ENCODE results near the gene IL17B.

Gene IL17B

GRCh38 chr5:149410721-149411432 lies 31.8 kb upstream of the IL17B start:
- no peak for DNase-seq (ENCODE audit: extremely low spot score)
- ChIA-PET POLR2A (no interaction called here), CTCF (interaction anchor here (0.9 to 1.6 kb wide), 2 partner anchors 28 to 39 kb away, joined by 3 to 7 read pairs; no protein-coding TSS in a partner anchor)
- TF ChIP-seq, protein P1, sequence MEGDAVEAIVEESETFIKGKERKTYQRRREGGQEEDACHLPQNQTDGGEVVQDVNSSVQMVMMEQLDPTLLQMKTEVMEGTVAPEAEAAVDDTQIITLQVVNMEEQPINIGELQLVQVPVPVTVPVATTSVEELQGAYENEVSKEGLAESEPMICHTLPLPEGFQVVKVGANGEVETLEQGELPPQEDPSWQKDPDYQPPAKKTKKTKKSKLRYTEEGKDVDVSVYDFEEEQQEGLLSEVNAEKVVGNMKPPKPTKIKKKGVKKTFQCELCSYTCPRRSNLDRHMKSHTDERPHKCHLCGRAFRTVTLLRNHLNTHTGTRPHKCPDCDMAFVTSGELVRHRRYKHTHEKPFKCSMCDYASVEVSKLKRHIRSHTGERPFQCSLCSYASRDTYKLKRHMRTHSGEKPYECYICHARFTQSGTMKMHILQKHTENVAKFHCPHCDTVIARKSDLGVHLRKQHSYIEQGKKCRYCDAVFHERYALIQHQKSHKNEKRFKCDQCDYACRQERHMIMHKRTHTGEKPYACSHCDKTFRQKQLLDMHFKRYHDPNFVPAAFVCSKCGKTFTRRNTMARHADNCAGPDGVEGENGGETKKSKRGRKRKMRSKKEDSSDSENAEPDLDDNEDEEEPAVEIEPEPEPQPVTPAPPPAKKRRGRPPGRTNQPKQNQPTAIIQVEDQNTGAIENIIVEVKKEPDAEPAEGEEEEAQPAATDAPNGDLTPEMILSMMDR (IDR thresholded peaks at IDR 0.05; ENCODE audit: control extremely low read depth, extremely low read depth, low read depth, missing control alignments) = no peak

DNA sequence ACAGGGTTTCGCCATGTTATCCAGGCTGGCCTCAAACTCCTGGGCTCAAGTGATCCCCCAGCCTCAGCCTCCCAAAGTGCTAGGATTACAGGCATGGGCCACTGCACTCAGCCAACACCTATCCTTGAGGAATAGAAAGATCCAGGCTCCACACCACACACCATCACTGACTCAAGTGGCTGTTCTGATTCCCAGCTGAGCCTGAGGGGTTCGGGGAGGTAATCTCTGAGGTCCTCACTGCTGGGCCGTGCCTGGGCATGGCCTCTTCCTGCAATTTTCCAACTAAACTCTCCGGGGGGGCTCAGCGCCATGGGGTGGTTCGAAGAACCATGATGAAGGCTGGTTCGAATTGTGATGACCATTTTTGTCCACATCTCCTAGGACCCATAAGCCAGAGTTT lies 31.0 kb upstream of the IL17B start:
- TF ChIP-seq, protein P1 (IDR thresholded peaks at IDR 0.05; ENCODE audit: control extremely low read depth, extremely low read depth, low read depth, missing control alignments) = no peak
- CTCF ChIA-PET = interaction anchor here (1.6 kb wide), 1 partner anchor 27 kb away, joined by 7 read pairs; no protein-coding TSS in a partner anchor
- no peak for DNase-seq (ENCODE audit: extremely low spot score)
- POLR2A ChIA-PET = no interaction called here

DNA sequence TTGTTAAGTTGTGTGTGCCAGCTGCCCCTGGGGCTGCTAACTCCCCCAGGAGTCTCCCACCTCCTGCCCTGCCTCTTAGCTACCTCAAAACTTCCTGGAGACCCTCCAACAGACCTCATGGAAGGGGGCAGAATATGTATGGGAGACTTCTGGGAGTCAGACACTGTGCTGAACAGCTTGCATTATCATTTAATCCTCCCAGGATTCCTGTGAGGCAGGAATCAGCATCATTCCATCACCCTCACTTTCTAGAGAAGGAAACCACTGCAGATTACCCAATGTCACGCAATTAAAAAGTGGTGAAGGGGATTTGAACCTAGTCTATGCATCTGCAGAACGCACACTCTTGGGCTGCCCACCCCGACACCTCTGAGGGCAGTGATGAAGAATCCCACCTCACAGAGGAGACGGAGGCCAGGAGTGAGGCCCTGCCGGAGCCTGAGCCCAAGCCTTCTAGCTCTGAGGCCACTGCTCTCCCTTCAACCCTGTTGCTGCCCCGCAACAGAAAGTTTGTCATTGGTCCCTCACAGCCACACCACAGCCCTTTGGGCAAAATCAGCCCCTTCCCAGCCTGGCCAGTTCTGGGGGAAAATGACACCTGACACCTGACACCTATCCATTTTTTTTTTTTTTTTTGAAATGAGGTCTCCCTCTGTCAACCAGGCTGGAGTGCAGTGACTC lies 30.3 kb upstream of the IL17B start:
- ChIA-PET POLR2A (no interaction called here), CTCF (interaction anchor here (1.3 to 1.6 kb wide), 3 partner anchors 27 to 38 kb away, joined by 3 to 7 read pairs (median 3); no protein-coding TSS in a partner anchor)
- no peak for DNase-seq (ENCODE audit: extremely low spot score)
- TF ChIP-seq, protein P1 (IDR thresholded peaks at IDR 0.05; ENCODE audit: control extremely low read depth, extremely low read depth, low read depth, missing control alignments) = no peak

- TF ChIP-seq, protein P1 (IDR thresholded peaks at IDR 0.05; ENCODE audit: control extremely low read depth, extremely low read depth, low read depth, missing control alignments) = no peak
- ChIA-PET POLR2A (no interaction called here), CTCF (interaction anchor here (0.6 to 1.8 kb wide), 6 partner anchors 25 to 52 kb away, joined by 3 to 5 read pairs (median 3); no protein-coding TSS in a partner anchor)
- DNase-seq (ENCODE audit: extremely low spot score) = no peak
Measured at GRCh38 chr5:149408252-149409099, 29.4 kb upstream of the IL17B start.

- DNase-seq (ENCODE audit: extremely low spot score) = no peak
- ChIA-PET POLR2A (no interaction called here), CTCF (interaction anchor here (1.0 to 1.8 kb wide), 6 partner anchors 9 to 40 kb away, joined by 3 to 5 read pairs (median 3); no protein-coding TSS in a partner anchor)
- TF ChIP-seq, protein P1 (IDR thresholded peaks at IDR 0.05; ENCODE audit: control extremely low read depth, extremely low read depth, low read depth, missing control alignments) = no peak
Measured at GRCh38 chr5:149407323-149408251, 28.5 kb upstream of the IL17B start.

Measured in GM10248 (cell line).